ENCODE data around the gene IL13RA2. TPM values are rescaled to one million over a fixed set of nuclear protein-coding genes. Genes with fewer than 3 reads are reported as not detected.

IL13RA2 gene
- total RNA-seq, 1 experiment from 2014 or later, result 92.5 TPM

- no peak for DNase-seq (ENCODE audit: low spot score)
Measured at GRCh38 chrX:114985967-114986592, 31.3 kb downstream of the IL13RA2 start.

GRCh38 chrX:114976292-114976691 lies 41.1 kb downstream of the IL13RA2 start:
- peak; percentile 4 for DNase-seq (ENCODE audit: low spot score)

GRCh38 chrX:114973013-114973412 lies 44.4 kb downstream of the IL13RA2 start:
- no peak for DNase-seq (ENCODE audit: low spot score)

- no peak for DNase-seq (ENCODE audit: low spot score)
Measured at GRCh38 chrX:114970806-114971205, 46.6 kb downstream of the IL13RA2 start.

GRCh38 chrX:114964374-114964773 lies 53.0 kb downstream of the IL13RA2 start:
- no peak for DNase-seq (ENCODE audit: low spot score)

- no peak for DNase-seq (ENCODE audit: low spot score)
Measured at GRCh38 chrX:114962209-114962608, 55.2 kb downstream of the IL13RA2 start.

- DNase-seq (ENCODE audit: low spot score), result no peak
Measured at GRCh38 chrX:114959729-114960128, 57.7 kb downstream of the IL13RA2 start.

Other genes with a start within 250 kb of the IL13RA2 start
- not detected in 2 replicates for gene RBMXL3, start 171.8 kb upstream of the IL13RA2 start, total RNA-seq (2014; rRNA removed; shearing (Covaris generic))
- 2.8 and 4.1 TPM in 2 replicates for gene LRCH2, start 216.5 kb upstream of the IL13RA2 start, total RNA-seq (2014; rRNA removed; shearing (Covaris generic))

Measured in A172 (cell line).